Stimulated activated CD4-positive, alpha-beta T cell treated with anti-CD3 and anti-CD28 coated beads, TNF-alpha, amount 100 ng/mL, for 24 hours (primary cell): Measurements from ENCODE around the gene RFNG.
A peak's percentile ranks its signal among the peaks of the same experiment; 100 is the strongest.
"Not testable (repeated sequence)": the region's sequence is repeated elsewhere in the genome, so short reads cannot be mapped to it uniquely, and the experiment has no call there.

Experiments used
- DNase-seq, 3 experiments: peaks; one replicate each; pipeline ENCODE4 v3.0.0-alpha.2; 2020; ENCODE audit warnings: low read depth in 3 of 3

Gene RFNG

DNA sequence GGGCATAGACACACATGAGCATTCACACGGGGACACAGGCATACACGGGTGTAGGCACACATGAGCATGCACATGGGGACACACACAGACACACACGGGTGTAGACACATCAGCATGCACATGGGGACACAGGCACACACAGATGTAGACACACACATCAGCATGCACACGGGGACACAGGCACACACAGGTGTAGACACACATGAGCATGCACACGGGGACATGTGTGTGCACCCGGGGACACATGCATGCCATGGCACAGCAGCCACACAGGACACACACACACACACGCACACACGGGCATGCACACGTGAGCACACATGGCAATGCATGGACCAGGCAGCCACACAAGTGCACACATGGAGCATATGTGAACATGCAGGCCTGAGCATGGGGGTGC lies 9.0 kb downstream of the RFNG start:
- DNase-seq, result no peak

DNA sequence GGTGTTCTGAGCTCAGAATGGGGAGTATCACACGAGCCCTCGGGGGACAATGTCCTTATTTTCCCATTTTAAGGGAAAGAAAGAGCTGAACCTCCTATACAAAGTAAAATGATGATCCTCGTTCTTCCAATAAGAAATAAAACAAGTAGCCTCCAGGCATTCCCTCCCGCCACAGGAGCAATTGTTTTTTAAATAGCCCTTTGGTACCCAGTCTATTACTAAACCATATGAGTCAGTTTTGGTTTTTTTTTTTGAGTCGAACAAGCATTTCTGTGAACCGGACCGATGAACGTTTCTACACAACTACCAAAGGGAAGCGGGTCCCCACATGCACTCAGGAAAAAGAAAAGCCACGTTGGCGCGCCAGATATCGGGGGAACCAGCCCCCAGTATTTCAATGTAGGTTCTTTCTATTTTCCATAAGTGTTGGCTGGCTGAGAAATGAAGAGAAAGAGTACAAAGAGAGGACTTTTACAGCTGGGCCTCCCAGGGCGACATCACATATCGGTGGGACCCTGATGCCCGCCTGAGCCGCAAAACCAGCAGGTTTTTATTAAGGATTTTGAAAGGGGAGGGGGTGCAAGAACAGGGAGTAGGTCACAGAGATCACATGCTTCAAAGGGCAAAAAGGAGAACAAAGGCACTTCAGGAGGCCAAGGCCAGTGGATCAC lies 10.3 kb downstream of the RFNG start:
- no peak for DNase-seq

DNA sequence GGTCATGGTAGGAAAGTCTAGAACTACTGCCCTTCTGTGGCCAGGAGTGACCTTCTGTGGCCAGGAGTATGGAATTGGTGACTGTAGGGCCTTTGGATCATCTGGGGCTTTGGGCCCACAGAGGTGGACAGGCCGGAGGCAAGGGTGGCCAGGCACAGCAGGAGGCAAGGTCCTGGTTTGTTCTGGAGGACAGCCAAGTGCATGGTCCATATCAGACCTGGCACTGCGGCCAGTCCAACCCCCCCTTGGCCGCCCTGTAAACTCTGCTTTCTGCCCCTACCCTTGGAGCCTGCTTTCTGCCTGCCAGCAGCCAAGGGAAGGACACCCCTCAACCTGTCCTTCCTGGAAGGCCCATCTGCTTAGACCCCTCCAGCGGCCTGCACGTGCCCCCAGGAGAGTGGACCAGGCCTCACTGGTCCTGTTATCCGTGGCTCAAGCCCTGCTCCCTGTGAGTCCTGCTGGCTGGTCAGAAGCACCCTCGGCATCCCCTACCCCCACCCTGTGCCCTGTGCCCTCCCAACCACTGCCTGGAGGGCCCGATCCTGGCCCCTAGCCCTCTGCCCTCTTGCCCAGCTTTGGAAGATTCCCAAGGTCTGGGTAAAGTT lies 11.8 kb downstream of the RFNG start:
- no peak for DNase-seq

DNA sequence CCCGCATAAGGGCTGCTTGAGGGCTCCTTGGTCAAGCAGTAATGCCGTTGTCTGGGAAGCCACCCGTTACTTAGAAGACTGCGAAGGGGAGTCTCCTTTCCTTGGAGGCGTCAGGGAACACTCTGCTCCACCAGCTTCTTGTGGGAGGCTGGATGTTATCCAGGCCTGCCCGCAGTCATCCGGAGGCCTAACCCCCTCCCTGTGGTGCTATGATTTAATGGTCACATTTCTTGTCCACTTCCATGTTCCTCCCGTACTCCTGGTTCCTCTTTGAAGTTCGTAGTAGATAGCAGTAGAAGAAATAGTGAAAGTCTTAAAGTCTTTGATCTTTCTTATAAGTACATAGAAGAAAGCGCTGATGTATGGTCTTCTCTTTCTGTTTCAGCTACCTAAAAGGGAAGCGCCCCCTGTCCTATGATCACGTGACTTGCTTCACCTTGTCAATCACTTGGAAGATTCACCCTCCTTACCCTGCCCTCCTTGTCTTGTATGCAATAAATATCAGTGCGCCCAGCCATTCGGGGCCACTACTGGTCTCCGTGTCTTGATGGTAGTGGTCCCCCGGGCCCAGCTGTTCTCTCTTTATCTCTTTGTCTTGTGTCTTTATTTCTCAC lies 12.7 kb downstream of the RFNG start:
- not testable (repeated sequence) for DNase-seq

DNA sequence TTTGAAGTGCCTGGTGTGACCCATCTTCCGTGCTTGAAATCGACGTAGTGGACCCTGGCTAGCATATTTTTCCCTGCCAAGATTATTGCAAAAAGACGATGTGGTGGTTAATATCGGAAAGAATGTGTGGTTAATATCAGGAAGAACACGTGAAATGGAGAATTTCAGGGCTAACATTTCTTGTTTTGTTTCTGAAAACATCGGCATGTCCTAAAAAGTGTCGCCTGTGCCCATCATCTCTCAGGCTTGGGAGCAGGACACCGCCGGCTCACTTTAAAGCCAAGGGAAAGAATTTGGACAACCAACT lies 13.8 kb downstream of the RFNG start:
- DNase-seq, result no peak

DNA sequence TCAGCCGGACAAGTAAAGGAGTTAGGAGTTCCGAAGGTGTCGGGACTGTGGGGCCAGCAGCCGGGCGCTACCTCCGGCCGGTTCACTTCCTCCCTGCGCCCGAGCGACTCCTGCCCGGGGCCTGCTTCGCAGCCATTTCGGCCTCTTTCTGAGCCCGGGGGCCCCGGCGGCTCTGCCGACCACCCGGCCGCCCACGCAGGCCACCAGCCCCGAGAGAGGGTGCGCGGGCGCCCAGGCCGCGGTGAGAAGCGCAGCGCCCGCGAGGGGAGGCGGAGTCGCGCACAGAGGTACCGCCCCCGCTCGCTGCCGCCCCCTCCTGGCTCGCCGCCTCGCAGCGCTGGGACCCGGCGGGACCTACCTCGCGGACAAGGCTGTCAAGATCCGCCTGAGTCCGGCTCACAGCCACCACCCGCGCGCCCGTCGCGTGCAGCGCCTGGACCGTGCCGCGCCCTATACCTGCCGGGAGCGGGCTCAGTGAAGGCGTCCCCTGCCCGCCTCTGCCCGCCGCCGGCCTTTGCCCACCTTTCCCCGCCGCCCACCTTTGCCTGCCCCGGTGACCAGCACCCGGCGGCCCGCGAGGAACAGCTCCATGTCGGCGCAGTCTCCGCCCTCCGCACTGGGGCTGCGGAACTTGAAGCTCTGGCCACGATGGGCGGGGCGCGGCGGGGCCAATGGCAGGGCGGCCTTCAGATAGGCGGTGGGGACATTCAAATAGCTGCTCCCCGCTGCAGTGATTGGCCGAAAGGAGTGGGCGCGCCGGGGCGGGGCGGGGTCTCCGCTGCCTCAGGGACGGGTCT lies 14.3 kb downstream of the RFNG start, which contains the start of gene DCXR:
TSS of gene DCXR (minus strand) at position 606 of the 797 bp plus-strand sequence. CDS start at position 591, 15 bp downstream.
- peak; percentile 86 to 97 (median 89) for DNase-seq

DNA sequence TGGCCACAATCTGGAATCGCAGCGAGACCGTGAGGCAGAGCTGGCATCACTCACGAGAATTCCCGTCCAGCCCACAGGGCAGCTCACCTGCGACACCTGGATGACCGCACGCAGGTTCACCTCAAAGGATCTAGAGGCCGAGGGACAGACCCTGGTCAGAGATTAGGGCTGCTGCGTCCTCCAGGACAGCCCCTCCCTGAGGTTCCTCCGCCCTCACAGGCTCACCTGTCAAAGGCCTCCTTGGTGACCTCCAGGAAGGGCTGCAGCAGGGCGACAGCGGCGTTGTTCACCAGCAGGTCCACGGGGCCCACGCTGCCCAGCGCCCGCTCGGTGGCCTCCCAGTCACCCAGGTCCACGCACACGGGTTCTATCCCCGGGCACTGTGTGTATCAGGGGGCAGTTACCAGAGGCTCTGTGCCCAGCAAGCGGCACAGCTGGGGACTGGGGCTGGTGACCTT lies 14.9 kb downstream of the RFNG start:
- no peak for DNase-seq

DNA sequence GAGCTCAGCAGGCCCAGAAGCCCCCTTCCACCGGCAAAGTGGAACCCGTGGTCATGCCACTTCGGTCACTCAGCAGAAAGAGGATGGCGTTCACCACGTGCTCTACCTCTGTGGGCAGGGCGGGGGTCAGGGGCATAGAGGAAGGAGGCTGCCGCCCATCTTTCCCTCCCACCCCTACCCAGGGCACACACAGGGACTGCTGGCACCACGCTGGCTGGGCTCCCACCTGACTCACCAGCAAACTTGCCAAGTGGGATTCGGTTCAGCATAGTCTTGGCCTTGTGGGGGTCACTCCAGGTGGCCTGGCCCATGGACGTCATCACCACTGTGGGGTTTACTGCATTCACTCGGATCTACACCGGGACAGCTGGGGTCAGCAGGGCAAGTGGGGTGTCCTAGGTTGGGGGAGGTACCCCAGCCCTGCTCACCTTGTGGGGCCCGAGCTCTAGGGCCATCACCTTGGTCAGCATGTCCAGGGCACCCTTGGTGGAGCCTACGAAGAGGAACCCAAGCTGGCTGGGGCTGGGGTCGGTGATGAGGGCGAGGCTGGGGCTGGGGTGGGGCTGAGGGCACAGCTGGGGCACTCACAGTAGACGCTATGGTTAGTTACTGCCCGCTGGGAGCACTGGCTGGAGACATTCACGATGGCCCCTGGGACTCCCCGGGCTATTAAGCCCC lies 15.5 kb downstream of the RFNG start:
- no peak for DNase-seq

DNA sequence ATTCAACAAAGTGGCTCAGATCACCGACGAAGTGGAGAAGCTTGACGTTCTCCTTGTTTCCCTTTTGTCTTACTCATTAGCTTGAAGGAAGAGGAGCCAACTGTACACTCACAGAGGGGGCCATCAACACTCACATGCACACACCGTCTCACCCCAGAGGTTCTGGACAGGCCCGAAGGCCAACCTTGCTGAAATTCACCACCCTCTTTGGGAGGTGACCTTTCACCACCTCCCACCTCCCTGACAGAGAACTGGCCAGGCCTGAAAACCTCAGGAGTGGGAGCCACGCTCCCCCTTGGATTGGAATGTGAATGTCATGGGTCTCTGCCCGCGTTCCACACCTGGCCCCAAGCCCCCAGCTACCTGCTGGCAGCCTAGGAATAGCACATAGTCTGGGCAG lies 16.1 kb downstream of the RFNG start:
- DNase-seq, result no peak

DNA sequence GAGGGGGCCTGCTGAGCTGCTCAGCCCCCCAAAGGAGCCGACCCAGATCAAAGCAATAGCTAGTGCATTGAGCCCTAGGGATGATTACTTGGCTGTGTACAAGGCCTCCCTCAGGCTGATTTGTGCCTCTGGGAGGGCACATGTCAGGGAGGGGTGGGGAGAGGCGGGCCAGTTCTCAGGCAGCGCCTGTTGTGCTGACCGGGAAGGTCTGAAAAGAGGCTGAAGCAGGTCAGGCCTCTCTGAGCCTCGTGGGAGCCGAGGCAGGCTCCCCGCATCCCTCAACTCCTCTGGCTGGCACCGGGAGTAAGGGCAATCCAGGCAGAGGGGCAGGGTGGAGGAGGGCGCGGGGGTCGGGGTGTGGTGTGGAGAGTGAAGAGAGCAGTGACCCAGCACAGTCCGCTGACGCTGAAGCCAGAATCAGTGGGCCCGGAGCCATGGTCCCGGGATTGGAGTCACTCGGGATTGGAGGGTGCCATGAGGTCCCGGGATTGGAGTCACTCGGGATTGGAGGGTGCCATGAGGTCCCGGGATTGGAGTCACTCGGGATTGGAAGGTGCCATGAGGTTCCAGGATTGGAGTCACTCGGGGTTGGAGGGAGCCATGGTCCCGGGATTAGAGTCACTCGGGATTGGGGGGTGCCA lies 17.1 kb downstream of the RFNG start:
- DNase-seq, result no peak

DNA sequence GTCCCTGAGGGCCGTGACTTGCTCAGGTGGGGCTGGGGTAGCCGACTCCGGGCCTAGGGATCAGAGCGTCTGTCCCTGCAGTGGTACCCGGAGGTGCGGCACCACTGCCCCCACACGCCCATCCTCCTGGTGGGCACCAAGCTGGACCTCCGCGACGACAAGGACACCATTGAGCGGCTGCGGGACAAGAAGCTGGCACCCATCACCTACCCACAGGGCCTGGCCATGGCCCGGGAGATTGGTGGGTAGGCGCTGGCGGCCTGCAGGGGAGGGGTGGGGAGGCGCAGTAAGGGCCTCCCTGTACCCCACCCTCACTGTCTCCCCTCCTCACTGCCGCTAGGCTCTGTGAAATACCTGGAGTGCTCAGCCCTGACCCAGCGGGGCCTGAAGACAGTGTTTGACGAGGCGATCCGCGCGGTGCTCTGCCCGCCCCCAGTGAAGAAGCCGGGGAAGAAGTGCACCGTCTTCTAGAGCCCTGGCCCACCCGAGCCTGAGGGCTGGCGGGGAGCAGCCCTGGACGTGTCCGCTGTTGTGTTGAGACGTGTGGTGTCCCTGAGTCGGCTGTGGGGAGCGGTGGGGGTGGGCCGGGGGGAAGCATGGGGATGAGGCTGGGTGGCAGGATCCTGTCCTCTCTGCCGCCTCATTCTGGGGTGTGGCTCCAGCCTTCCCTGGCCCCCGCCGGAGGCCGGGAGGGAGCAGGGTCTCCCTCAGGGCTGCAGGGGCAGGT lies 18.1 kb downstream of the RFNG start:
- no peak for DNase-seq

DNA sequence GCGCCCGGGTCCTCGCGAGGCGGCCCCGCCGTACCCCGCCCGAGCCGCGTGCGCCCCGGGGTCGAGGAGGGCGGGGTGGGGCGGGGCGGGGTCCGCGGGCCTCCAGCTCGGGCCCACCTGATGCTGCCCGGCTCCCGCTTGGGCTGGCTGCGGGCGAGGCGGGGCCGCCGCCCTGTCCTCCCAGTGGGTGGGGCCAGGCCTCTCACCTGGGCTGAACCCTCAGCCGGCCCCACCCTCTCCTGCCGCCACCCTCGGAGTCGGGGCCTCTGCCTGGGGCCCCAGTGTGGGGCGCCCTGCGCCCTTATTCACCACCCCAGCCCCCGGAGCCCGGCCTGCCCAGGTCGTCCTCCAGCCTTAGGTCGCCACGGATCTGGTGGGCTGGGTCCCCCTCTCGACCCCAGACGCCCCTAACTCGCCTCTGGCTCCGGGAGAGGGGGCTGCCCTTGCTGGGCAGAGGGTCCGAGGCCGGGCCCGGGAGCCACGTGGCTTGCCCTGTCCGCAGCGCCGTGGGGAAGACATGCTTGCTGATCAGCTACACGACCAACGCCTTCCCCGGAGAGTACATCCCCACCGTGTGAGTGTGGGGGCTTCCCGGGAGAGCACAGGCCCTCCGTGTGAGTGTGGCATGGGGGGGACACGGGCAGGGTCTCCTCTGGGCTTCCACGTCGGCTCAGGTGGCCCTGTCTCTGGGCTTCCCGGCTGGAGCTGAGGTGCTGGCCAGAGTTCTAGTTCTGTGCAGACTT lies 19.6 kb downstream of the RFNG start:
- peak in 1 of 3 experiments; percentile 62 for DNase-seq

DNA sequence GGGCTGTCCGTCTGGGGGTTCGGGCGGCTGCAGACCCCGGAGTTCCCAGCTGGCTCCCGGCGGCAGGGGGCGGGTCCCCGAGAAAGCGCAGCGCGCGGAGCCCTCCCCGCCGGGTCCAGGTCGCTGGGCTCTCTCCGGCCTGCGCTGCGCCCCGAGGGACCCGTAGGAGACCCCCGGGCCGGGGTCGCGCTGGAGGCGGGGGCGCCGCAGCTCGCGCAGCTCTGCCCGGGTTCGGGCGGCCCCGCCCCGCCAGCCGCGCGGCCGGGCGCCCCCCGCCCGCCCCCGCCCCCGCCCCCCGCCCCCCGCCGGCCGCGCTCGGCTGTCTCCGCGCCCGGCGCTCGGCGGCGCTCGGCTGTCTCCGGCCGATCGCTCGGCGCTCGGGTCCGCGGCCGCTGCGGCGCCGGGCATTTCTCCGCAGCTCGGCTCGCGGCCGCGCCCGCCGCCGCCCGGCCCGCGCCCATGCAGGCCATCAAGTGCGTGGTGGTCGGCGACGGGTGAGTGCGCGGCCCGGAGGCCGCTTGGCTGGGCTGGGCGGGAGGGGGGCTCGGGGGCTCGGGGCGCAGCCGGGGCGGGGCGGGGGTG lies 20.2 kb downstream of the RFNG start, which contains the start of gene RAC3:
TSS of gene RAC3 (plus strand) at position 376 of the 582 bp plus-strand sequence. CDS start at position 460, 84 bp downstream.
- no peak for DNase-seq

DNA sequence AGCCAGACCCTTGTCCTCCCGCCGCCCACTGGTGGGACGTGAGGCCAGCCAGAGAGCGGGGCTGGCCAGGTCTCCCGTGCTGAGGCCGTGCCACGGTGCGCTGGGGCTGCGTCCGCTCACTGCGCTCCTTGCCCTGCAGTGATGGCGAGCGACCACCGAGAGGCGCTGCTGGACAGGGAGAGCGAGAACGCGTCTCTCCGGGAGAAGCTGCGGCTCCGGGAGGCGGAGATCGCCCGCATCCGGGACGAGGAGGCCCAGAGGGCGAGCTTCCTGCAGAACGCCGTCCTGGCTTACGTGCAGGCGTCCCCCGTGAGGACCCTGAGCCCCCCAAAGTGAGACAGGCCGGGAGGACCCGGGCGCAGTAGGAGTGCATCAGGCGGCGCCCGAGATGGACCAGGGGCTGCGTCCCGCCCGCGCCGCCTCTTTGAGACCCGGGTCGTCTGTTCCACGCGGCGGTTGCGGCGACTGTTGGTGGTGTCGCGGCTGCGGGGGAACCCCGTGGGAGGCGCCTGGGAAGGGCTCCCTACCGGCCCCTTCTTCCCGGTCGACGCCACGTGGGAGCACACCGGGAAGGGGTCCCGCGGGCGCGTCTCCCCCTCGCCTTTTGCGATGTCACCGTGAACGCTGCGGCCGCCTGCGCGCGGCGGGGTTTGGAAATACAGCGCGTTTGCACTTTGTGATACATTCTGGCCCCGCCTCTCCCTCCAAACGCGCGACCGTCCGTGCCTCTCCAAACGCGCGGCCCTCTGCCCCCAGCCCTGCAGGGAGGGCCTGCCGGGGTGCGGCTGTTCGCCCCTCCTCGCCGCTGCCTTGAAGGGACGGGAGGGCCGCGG lies 20.9 kb downstream of the RFNG start:
- DNase-seq, result peak; percentile 61 to 83 (median 70)

DNA sequence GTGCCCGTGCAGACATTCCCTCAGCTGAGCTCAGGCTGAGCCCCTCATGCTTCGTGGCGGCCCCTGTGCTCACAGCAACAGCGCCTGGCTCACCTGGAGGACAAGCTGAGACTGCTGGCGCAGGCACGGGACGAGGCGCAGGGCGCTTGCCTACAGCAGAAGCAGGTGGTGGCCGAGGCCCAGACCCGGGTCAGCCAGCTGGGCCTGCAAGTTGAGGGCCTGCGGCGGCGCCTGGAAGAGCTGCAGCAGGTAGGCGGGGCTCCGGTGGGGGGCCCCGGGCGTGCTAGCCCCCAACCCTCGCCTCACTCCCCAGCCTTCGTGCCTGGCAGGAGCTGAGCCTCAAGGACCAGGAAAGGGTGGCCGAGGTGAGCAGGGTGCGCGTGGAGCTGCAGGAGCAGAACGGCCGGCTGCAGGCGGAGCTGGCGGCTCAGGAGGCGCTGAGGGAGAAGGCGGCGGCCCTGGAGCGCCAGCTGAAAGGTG lies 21.6 kb downstream of the RFNG start:
- no peak for DNase-seq

DNA sequence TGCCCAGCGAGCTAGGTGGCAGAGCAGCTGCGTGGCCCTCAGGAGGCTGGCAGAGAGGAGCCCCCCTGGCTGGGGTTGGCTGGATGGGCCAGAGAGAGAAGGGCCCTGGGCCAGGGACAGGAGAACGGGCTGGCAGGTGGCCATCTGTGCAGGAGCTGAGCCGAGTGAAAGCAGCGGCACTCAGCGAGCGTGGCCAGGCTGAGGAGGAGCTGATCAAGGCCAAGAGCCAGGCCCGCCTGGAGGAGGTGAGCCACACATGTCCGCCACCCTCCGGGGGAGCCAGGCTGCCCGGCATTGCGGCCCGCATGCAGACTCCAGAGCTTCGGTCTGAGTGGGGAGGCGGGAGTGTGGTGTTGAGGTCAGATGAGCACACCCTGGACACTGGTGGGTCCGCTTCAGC lies 22.2 kb downstream of the RFNG start:
- DNase-seq, result no peak

DNA sequence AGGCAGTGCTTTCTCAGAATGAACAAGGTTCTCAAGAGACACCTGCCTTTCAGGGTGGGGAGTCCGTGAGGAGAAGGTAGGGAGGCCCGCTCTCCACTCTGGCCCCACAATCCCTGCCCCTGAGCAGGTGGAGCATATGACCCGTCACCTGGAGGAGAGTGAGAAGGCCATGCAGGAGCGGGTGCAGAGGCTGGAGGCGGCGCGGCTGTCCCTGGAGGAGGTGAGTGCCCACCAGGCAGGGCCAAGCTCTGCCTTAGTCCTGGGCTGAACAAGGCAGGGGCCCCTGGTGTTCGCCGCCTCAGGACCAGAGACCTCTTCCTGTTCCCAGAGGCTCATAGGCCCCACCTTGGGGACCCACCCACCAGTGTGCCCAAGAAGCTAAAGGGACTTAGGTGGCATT lies 22.6 kb downstream of the RFNG start:
- no peak for DNase-seq

DNA sequence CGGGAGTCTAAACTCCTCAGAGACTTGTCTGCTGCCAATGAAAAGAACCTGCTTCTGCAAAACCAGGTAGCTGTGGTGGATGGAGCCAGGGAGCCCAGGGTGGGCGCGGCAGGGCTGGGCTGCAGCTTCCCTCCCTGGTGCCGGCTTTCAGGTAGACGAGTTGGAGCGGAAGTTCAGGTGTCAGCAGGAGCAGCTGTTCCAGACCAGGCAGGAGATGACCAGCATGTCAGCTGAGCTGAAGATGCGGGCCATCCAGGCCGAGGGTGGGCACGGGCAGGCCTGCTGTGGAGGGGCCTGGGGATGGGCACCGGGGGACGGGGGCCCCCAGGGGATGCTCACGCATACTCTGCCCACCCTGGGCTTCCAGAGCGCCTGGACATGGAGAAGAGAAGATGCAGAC lies 23.4 kb downstream of the RFNG start:
- DNase-seq, result no peak
